ENCODE data around the gene CCDC50. TPM values are rescaled to one million over a fixed set of nuclear protein-coding genes. Genes with fewer than 3 reads are reported as not detected.

CCDC50 gene
- total RNA-seq, 2 donors from 2014 or later = 56.0 to 84.7 TPM

GRCh38 chr3:191362524-191363090 lies 33.4 kb downstream of the CCDC50 start:
- Histone ChIP-seq H3K36me3 (no peaks in the 10 kb centered on the region), H3K9me3 (no peaks in the 10 kb centered on the region)

GRCh38 chr3:191363221-191363620 lies 34.0 kb downstream of the CCDC50 start:
- no peaks in the 10 kb centered on the region for H3K27me3 ChIP-seq (replicated peaks; ENCODE audit: insufficient read depth)
- TF ChIP-seq POLR2A (IDR thresholded peaks at IDR 0.05) (no peak), POLR2AphosphoS5 (IDR thresholded peaks at IDR 0.05) (no peak)
- TF ChIP-seq, protein P1, sequence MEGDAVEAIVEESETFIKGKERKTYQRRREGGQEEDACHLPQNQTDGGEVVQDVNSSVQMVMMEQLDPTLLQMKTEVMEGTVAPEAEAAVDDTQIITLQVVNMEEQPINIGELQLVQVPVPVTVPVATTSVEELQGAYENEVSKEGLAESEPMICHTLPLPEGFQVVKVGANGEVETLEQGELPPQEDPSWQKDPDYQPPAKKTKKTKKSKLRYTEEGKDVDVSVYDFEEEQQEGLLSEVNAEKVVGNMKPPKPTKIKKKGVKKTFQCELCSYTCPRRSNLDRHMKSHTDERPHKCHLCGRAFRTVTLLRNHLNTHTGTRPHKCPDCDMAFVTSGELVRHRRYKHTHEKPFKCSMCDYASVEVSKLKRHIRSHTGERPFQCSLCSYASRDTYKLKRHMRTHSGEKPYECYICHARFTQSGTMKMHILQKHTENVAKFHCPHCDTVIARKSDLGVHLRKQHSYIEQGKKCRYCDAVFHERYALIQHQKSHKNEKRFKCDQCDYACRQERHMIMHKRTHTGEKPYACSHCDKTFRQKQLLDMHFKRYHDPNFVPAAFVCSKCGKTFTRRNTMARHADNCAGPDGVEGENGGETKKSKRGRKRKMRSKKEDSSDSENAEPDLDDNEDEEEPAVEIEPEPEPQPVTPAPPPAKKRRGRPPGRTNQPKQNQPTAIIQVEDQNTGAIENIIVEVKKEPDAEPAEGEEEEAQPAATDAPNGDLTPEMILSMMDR (IDR thresholded peaks at IDR 0.05) = no peak
- no peak overlapping the region for H3K4me3 ChIP-seq
- H3K4me1 ChIP-seq (replicated peaks) = no peaks in the 10 kb centered on the region
- no peaks in the 10 kb centered on the region for H3K9me3 ChIP-seq
- no peak overlapping the region for H3K27ac ChIP-seq
- H3K36me3 ChIP-seq = no peaks in the 10 kb centered on the region
- 97% methylated on average over 4 of the region's 4 CpGs for WGBS
- intact Hi-C loops (cut with DNase I) = no loop called here
- DNase-seq (ENCODE audit: low spot score) = no peak

More at GRCh38 chr3:191362524-191363090, 33.4 kb downstream of the CCDC50 start:
- Histone ChIP-seq H3K27ac (no peak overlapping the region), H3K27me3 (replicated peaks; ENCODE audit: insufficient read depth) (no peaks in the 10 kb centered on the region), H3K4me1 (replicated peaks) (no peaks in the 10 kb centered on the region), H3K4me3 (no peak overlapping the region)
- TF ChIP-seq POLR2A (IDR thresholded peaks at IDR 0.05) = no peak
- 85% methylated on average over 2 of the region's 2 CpGs for WGBS
- intact Hi-C loops (cut with DNase I) = no loop called here
- DNase-seq (ENCODE audit: low spot score) = no peak

GRCh38 chr3:191366675-191367074 lies 37.5 kb downstream of the CCDC50 start:
- Histone ChIP-seq H3K9me3 (no peaks in the 10 kb centered on the region), H3K4me1 (replicated peaks) (no peaks in the 10 kb centered on the region), H3K27me3 (replicated peaks; ENCODE audit: insufficient read depth) (no peaks in the 10 kb centered on the region), H3K27ac (no peak overlapping the region), H3K4me3 (no peak overlapping the region), H3K36me3 (no peaks in the 10 kb centered on the region)
- DNase-seq (ENCODE audit: low spot score) = no peak
- 86% methylated on average over 2 of the region's 2 CpGs for WGBS
- intact Hi-C loops (cut with DNase I) = no loop called here
- TF ChIP-seq POLR2AphosphoS5 (IDR thresholded peaks at IDR 0.05) (no peak), POLR2A (IDR thresholded peaks at IDR 0.05) (no peak)
- TF ChIP-seq, protein P1 (IDR thresholded peaks at IDR 0.05) = no peak

GRCh38 chr3:191368755-191369615 lies 39.8 kb downstream of the CCDC50 start:
- no peak for DNase-seq (ENCODE audit: low spot score)
- Histone ChIP-seq H3K4me3 (no peak overlapping the region), H3K36me3 (no peaks in the 10 kb centered on the region), H3K9me3 (no peaks in the 10 kb centered on the region), H3K4me1 (replicated peaks) (no peaks in the 10 kb centered on the region), H3K27ac (no peak overlapping the region), H3K27me3 (replicated peaks; ENCODE audit: insufficient read depth) (no peaks in the 10 kb centered on the region)
- TF ChIP-seq POLR2A (IDR thresholded peaks at IDR 0.05) = no peak
- TF ChIP-seq POLR2AphosphoS5 (IDR thresholded peaks at IDR 0.05) = no peak
- TF ChIP-seq, protein P1 (IDR thresholded peaks at IDR 0.05) = no peak
- 85% methylated on average over 5 of the region's 5 CpGs for WGBS
- intact Hi-C loops (cut with DNase I) = no loop called here

GRCh38 chr3:191369616-191370010 lies 40.4 kb downstream of the CCDC50 start:
- Histone ChIP-seq H3K27ac (no peak overlapping the region), H3K9me3 (no peaks in the 10 kb centered on the region), H3K36me3 (no peaks in the 10 kb centered on the region), H3K27me3 (replicated peaks; ENCODE audit: insufficient read depth) (no peaks in the 10 kb centered on the region), H3K4me3 (no peak overlapping the region), H3K4me1 (replicated peaks) (no peaks in the 10 kb centered on the region)
- WGBS = 75% methylated on average over 2 of the region's 2 CpGs
- intact Hi-C loops (cut with DNase I) = no loop called here
- DNase-seq (ENCODE audit: low spot score) = no peak
- TF ChIP-seq, protein P1 (IDR thresholded peaks at IDR 0.05) = no peak
- no peak for TF ChIP-seq POLR2A (IDR thresholded peaks at IDR 0.05)
- TF ChIP-seq POLR2AphosphoS5 (IDR thresholded peaks at IDR 0.05) = no peak
